HL-60 (cell line): Measurements from ENCODE around the gene SELENOP.
A peak's percentile ranks its signal among the peaks of the same experiment; 100 is the strongest.

Experiments used
- DNase-seq, 2 experiments: peaks; one replicate each; pipeline ENCODE4 v3.0.0-alpha.2; 2010 to 2020; ENCODE audit warnings: low read depth in 1 of 2, low spot score in 1 of 2
- H3K27ac ChIP-seq: fragments of 250-450 bp; sonication (Bioruptor Pico); replicated peaks from 2 replicates; pipeline ENCODE4 v1.5.1; 2020; ENCODE audit warnings: mild to moderate bottlenecking, moderate library complexity
- H3K27me3 ChIP-seq: fragments of 250-450 bp; sonication (Bioruptor Pico); 2 replicates; pipeline ENCODE4 v1.5.1; 2021; ENCODE audit warnings: mild to moderate bottlenecking, moderate library complexity; ENCODE audit not compliant: insufficient read depth, poor library complexity, severe bottlenecking
- H3K4me3 ChIP-seq: replicated peaks from 2 replicates; pipeline ENCODE4 v1.5.1; 2011; ENCODE audit warnings: mild to moderate bottlenecking, control low read depth, low read length; ENCODE audit not compliant: insufficient read depth
- CTCF ChIP-seq: IDR thresholded peaks from one replicate; pipeline ENCODE4 v1.5.1; 2011; ENCODE audit warnings: low read length, control low read depth, inconsistent platforms; ENCODE audit not compliant: insufficient read depth
- GABPA ChIP-seq: IDR thresholded peaks from 2 replicates; pipeline ENCODE4 v1.6.1; 2012; ENCODE audit warnings: low read depth
- POLR2AphosphoS5 ChIP-seq: IDR thresholded peaks from 2 replicates; pipeline ENCODE4 v1.6.1; 2012; ENCODE audit warnings: low read depth
- REST ChIP-seq: IDR thresholded peaks from 2 replicates; pipeline ENCODE4 v1.6.1; 2012; ENCODE audit warnings: low read depth; ENCODE audit not compliant: insufficient replicate concordance
- SPI1 ChIP-seq: IDR thresholded peaks from 2 replicates; pipeline ENCODE4 v1.6.1; 2012; ENCODE audit warnings: low read depth, mild to moderate bottlenecking, borderline replicate concordance

Gene SELENOP

GRCh38 chr5:42840842-42841567 lies 29.3 kb upstream of the SELENOP start:
- H3K4me3 ChIP-seq, result no peak overlapping the region
- no peak for TF ChIP-seq CTCF
- TF ChIP-seq SPI1, result no peak
- no peak for TF ChIP-seq REST
- no peak for TF ChIP-seq POLR2AphosphoS5
- TF ChIP-seq GABPA, result no peak
- H3K27ac ChIP-seq, result no peak overlapping the region
- DNase-seq, result no peak
- no peaks in the 10 kb centered on the region for H3K27me3 ChIP-seq

- H3K27ac ChIP-seq, result 0 out of 2 replicates have a peak overlapping the region, but pooled peaks have one; percentile 8
Measured at GRCh38 chr5:42840269-42840668, 28.6 kb upstream of the SELENOP start.

GRCh38 chr5:42839196-42839595 lies 27.5 kb upstream of the SELENOP start:
- Histone ChIP-seq H3K27me3 (no peaks in the 10 kb centered on the region), H3K27ac (no peak overlapping the region), H3K4me3 (no peak overlapping the region)
- TF ChIP-seq POLR2AphosphoS5, result no peak
- TF ChIP-seq REST, result no peak
- no peak for TF ChIP-seq GABPA
- TF ChIP-seq CTCF, result no peak
- no peak for TF ChIP-seq SPI1
- DNase-seq, result no peak

More at GRCh38 chr5:42840269-42840668, 28.6 kb upstream of the SELENOP start:
- DNase-seq, result peak; percentile 38 to 42
- no peak overlapping the region for H3K4me3 ChIP-seq
- TF ChIP-seq POLR2AphosphoS5 (no peak), GABPA (peak; percentile 9; the same call in 1 of the 2 replicates)
- H3K27me3 ChIP-seq, result no peaks in the 10 kb centered on the region

GRCh38 chr5:42837601-42838000 lies 25.9 kb upstream of the SELENOP start:
- Histone ChIP-seq H3K4me3 (no peak overlapping the region), H3K27me3 (no peaks in the 10 kb centered on the region), H3K27ac (no peak overlapping the region)
- DNase-seq, result no peak
- TF ChIP-seq POLR2AphosphoS5 (no peak), GABPA (no peak), CTCF (no peak), REST (no peak), SPI1 (no peak)
